HG03280 (cell line): ENCODE measurements around the gene TMEM86B.
A peak's percentile ranks its signal among the peaks of the same experiment; 100 is the strongest.

Experiments used
- ATAC-seq: cut with Tn5 transposase; IDR thresholded peaks from one replicate; pipeline ENCODE4 v1.9.1; 2021; ENCODE audit warnings: mild to moderate bottlenecking, moderate library complexity; ENCODE audit not compliant: unreplicated experiment

Gene TMEM86B

GRCh38 chr19:55257461-55258420 lies 29.2 kb upstream of the TMEM86B start:
- ATAC-seq, result no peak

GRCh38 chr19:55256562-55257460 lies 28.2 kb upstream of the TMEM86B start:
- ATAC-seq, result no peak

DNA sequence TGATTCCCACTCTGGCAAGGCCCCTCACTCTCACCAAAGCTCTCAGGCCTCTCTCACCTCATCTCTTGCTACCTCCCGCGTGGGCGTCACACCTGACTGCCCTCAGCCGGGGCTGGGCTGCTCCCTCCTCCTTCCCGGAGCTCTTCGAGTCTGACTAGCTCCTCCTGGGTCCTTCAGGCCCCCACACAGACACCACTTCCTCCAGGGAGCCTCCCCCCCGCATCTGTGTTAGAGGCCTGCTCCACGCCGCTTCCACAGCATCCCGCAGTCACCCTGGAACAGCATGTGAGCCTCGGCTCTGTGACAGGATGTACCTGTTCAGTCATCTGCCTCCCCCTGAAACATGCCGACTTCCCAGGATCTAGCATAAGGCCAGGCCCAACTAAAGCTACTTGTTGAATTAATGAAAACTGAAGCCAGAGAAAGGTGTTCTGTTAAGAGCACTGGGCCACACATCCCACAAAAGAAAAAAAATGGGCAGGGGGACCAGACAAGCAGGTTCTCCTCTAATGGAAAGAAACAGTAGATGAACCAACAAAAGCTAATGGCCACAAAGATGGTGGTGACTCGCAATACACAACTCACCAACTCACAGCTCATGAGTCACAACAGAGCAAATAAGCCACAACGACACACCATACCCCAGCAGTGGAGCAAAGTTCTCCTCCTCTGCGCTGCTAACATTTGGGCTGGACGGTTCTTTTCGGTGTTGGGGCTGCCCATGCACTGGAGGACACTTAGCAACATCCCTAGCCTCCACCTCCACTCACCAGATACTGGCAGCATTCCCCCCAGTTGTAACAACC lies 27.3 kb upstream of the TMEM86B start:
- ATAC-seq, result no peak

DNA sequence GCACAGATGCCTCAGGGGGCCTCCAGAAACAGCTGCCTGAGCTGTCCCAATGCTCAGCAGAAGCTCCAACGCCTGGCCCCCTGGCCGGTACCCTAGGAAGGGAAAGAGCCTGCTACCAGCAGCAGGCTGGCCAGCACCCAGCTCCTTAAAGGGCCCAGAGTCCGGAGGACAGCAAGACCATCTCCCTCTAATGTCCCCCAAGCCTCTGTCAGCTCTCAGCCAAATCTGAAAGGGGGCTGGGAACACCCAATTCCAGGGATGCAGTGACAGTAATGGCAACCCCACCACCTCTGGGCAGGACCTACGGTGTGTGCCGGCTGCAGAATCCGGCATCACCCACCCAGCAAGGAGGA lies 26.0 kb upstream of the TMEM86B start:
- no peak for ATAC-seq

DNA sequence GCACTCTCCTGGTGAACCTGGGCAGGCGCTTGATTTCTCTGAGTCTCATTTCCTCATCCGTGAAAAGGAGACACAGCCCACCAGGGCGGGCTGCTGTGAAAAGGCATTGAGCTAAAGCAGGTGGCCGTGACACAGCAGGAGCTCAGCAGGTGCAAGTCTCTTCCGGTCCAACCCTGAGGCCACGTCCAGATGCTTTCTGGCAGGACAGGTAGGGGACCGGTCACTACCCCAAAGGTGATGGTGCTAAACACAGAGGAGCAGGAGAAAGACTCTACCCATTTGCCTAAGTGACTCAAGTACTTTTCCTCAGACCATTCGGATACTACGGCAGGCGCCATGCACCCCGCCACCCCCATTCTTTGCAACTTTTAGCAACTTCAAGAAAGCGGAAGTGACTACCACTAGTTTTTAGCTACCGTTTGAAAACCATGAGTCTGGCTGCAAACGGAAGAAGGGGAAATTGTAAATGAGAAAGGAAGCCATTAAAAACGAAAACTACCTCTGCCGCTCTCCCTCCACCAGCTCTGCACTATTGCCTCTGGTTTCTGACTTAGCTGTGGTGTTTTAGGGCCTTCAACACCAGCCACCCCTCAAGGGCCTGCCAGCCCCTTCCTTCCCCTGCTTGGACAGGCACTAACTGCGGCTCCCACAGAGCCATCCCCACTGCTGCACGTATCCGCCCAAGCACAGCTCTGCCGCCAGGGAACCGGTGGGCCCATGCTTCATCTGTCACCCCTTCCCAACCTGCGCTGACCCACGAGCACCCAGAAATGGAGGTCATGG lies 25.5 kb upstream of the TMEM86B start:
- ATAC-seq, result peak; percentile 33

GRCh38 chr19:55252760-55253663 lies 24.4 kb upstream of the TMEM86B start:
- ATAC-seq, result no peak

GRCh38 chr19:55251341-55252081 lies 22.9 kb upstream of the TMEM86B start:
- no peak for ATAC-seq

GRCh38 chr19:55250262-55251036 lies 21.9 kb upstream of the TMEM86B start:
- no peak for ATAC-seq

DNA sequence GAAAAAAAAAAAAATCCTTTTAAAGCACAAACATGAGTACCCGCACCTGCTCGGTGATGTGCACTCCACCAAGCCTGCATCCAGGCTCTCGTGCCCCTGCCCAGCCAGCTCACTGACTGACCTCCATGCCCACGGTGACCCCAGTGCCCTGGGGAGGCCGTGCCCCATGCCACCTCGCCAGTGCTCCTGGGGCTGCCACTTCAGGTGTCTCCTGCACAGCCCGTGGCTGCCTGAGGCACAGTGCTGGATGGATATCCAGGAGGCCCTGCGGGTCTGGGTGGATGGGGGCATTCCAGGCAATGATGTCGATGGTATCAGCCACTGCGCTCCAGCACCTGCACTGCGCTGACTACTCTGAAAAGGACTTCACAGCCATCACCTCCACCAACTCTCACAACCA lies 21.3 kb upstream of the TMEM86B start:
- no peak for ATAC-seq

DNA sequence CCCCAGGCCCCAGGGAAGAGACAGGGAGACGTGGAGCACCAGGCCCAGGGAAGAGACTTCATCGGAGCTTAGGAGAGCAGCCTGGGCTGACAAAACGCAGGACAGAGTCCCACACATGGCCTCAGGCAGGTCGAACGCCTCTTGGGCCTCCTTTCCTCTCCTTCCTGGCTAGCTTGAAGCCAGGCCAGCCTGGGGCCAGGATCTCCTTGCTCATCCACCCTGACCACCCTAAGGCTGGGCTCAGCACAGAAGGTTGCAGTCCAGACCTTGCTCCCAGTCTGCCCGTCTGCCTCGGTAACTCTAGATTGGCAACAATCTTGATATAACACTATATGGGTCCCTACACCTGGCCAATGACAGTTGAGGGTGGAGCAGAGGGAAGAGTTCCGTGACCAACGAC lies 20.1 kb upstream of the TMEM86B start:
- no peak for ATAC-seq

GRCh38 chr19:55248166-55248675 lies 19.7 kb upstream of the TMEM86B start:
- no peak for ATAC-seq

DNA sequence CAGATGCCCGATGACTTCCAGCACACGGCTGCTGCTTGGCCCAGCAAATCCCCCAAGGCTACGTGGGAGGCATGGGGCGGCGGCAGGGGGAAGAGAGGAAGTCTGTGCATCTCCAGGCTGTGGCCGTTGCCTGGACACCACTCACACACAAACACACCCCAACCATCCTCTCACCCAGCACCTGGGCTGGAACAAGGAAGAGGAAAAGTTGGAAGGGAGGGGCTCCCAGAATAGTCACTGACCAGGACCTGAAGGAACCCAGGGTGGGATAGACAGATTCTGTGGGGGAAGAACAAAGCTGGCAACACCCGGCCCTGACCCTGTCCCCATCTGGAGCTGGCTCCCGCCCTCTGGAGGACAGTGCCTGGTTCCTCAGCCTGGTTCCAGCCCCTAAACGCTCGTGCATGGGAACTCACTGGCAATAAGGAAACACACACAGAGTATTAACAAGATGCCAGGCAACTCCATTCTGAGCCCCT lies 19.1 kb upstream of the TMEM86B start:
- ATAC-seq, result no peak

DNA sequence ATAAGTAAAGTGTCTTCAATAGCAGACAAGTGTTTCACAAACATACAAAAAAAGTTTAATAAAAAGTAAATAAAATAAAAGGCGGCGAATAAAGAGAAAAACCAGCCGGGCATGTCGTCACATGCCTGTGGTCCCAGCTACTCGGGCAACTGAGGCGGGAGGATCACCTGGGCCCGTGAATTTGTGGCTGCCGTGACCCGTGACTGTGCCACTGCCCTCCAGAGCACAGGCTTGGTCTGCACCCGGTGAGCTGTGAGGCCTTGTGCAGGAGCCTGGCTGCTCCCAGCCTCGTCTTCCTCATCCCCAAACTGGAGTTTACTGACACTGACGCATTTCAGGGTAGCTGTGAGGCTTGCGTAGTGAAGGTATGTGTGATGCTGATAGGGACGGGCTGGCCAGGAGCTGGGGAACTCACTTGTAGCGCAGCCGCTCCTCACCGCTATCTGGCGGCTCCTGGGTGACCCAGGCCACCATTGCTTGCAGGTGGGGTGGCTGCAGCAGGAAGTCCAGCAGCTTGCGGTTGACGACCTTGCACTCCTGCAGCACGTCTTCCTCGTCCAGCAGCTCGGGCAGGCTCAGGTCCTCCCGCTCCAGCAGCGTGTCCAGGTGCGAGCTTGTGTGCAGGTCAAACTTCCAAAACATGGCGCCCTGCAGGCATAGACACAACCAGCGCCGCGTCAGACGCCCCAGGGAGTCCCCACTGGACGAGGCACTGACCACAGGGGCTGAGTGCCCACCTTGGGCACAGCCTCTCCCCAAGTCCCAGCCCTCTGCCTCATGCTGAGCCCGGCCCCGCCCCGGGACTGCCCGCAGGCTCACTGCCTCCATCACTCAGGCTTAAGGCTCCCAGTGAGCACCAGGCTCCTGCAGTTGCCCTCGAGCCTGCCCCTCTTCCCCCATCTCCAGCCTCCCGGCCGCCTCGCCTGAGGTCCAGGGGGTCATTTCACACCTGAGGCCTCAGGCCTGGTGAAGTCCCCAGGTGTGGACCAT lies 18.2 kb upstream of the TMEM86B start:
- ATAC-seq, result no peak

DNA sequence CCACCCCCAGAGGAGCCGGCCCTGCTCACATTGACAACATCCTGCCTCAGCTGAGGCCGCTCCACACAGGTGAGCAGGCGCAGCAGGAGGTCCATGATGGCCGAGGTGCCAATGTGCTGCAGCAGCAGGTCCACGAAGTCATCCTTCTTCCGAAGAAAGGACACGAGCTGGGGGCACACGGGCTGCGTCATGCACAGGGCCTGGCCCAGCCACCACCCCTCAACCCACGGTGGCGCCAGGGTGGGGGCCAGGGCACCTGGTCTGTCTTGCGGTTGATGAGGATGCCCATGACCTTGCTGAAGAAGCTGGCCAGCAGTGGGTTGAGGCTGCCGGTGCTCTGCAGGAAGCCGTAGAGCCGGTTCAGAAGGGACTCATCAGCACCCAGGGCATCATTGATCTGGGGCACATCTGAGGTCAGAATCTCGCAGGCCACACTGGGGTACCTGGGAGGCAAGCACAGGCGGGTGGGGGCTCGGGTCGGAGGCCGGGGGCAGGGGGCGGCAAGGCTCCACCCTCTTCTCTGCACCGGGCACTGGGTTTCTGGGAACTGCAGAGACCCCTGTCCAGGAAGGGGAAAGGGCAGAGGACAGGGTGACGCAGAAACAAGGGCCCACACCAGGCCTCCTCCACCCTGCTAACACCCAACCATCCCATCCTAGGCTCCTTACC lies 16.8 kb upstream of the TMEM86B start:
- no peak for ATAC-seq

DNA sequence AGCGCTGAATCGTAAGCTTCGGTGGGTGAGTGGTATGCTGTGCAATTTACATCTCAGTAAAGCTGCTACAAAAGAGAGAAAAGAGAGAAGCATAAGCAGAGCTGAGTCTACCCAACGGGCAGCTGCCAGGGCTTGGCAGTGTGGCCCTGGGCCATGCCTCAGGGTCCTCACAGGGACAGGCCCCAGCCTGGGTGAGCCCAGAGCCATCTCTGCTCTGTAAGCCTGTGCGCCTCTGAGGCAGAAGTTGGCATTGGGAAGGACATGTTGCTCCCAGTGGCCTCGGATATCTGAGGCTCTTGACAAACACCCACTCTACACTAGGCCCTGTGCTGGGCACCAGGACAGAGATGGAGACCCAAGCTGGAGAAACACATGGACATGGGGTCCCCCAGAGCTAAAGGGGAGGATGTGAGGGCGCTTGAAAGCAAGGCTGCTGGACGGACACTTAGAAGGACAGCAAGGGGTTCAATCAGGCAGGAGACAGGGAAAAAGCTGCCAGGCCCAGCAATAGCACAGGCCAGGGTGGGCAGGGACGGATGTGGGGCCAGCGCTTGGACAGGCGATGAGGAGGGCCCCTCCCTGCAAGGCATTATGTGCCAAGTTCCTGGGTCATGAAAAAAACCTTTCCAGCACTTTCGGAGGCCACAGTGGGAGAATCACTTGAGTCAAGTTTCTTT lies 15.6 kb upstream of the TMEM86B start:
- ATAC-seq, result no peak
